GM12878 (cell line): Measurements from ENCODE around the gene CD14. TPM values are rescaled to one million over a fixed set of nuclear protein-coding genes. Genes with fewer than 3 reads are reported as not detected.

Experiments
- ATAC-seq: fragments of 200-7000 bp; cut with Tn5 transposase; 3 replicates; pipeline ENCODE4 v1.9.1; 2020; ENCODE audit warnings: mild to moderate bottlenecking, moderate library complexity
- BruUV-seq: library from RNA; stranded (reverse); fragments of 400-500 nt; replicated peaks from 2 replicates; lab custom pipeline; 2021; lab: Mats Ljungman, UMichigan
- CTCF ChIA-PET: fragments of 300-600 bp; sonication (Branson Sonifier 250); formaldehyde crosslinking; extraction: SDS; loops from one replicate; lab custom pipeline; 2021; ENCODE audit warnings: inconsistent platforms; lab: Yijun Ruan, JAX
- POLR2A ChIA-PET: fragments of 350-600 bp; formaldehyde crosslinking; extraction: SDS; loops from one replicate; lab custom pipeline; 2021; ENCODE audit warnings: inconsistent platforms; lab: Charles Lee
- RAD21 ChIA-PET: fragments of 300-600 bp; sonication (Branson Sonifier 250); formaldehyde crosslinking; loops from one replicate; lab custom pipeline; 2023; ENCODE audit warnings: antibody characterized with exemption; ENCODE audit not compliant: unreplicated experiment; lab: Charles Lee
- SMC1A ChIA-PET: fragments of 300-600 bp; sonication (Branson Sonifier 250); formaldehyde crosslinking; loops from one replicate; lab custom pipeline; 2023; ENCODE audit not compliant: unreplicated experiment, uncharacterized antibody; lab: Charles Lee
- DNase-seq: peaks from one replicate; pipeline ENCODE4 v3.0.0-alpha.2; 2011; ENCODE audit warnings: low read depth, low spot score
- FAIRE-seq: peaks from 3 replicates; lab custom pipeline; 2011; peaks lifted over from hg19 to GRCh38; lab: Jason Lieb, UNC
- H2AFZ ChIP-seq: 2 replicates; pipeline ENCODE4 v1.6.0; 2011; ENCODE audit warnings: low read depth, low read length, control low read depth; ENCODE audit not compliant: control insufficient read depth
- H3K27ac ChIP-seq: 2 replicates; pipeline ENCODE4 v1.5.1; 2011; ENCODE audit warnings: control low read depth; ENCODE audit not compliant: control insufficient read depth, insufficient read depth
- H3K27me3 ChIP-seq, 2 experiments: replicated peaks in 1 of 2; 2 replicates each; pipeline versions ENCODE4 v1.6.0 to v1.6.1; 2011; ENCODE audit warnings: low read length in 1 of 2; ENCODE audit not compliant: control insufficient read depth in 2 of 2, insufficient read depth in 2 of 2
- H3K36me3 ChIP-seq, 2 experiments: 2 replicates each; pipeline ENCODE4 v1.5.1; 2011; ENCODE audit warnings: low read length in 1 of 2; ENCODE audit not compliant: control insufficient read depth in 2 of 2, insufficient read depth in 2 of 2
- H3K4me1 ChIP-seq: 2 replicates; pipeline ENCODE4 v1.6.1; 2011; ENCODE audit warnings: mild to moderate bottlenecking, low read length, moderate library complexity, mixed read lengths; ENCODE audit not compliant: control insufficient read depth, insufficient read depth
- H3K4me2 ChIP-seq: 2 replicates; pipeline ENCODE4 v1.6.0; 2011; ENCODE audit warnings: control low read depth; ENCODE audit not compliant: control insufficient read depth, insufficient read depth
- H3K4me3 ChIP-seq: fragments of 200-600 bp; sonication (generic); 2 replicates; pipeline ENCODE4 v1.5.1; 2016
- H3K79me2 ChIP-seq: 2 replicates; pipeline ENCODE4 v1.6.0; 2011; ENCODE audit warnings: low read length; ENCODE audit not compliant: control insufficient read depth, insufficient read depth
- H3K9ac ChIP-seq: 2 replicates; pipeline ENCODE4 v1.8.0; 2011; ENCODE audit warnings: low read length, control low read depth, mixed read lengths; ENCODE audit not compliant: control insufficient read depth, insufficient read depth
- H3K9me3 ChIP-seq: replicated peaks from 3 replicates; pipeline ENCODE4 v1.5.1; 2011; ENCODE audit warnings: mild to moderate bottlenecking, low read length; ENCODE audit not compliant: control insufficient read depth, insufficient read depth
- H4K20me1 ChIP-seq: 2 replicates; pipeline ENCODE4 v1.6.0; 2011; ENCODE audit not compliant: control insufficient read depth, insufficient read depth
- CHD2 ChIP-seq: IDR thresholded peaks from 2 replicates; pipeline ENCODE4 v1.6.1; 2011; ENCODE audit warnings: low read depth, low read length, improper control_type of control experiment, borderline replicate concordance
- ELK1 ChIP-seq: IDR thresholded peaks from 2 replicates; pipeline ENCODE4 v1.6.1; 2012; ENCODE audit warnings: low read depth, low read length, improper control_type of control experiment
- EP300 ChIP-seq, 2 experiments: fragments of 150-350 bp in 1 of 2; IDR thresholded peaks; 2 replicates each; pipeline ENCODE4 v1.6.1; 2011 to 2012; ENCODE audit warnings: low read depth in 2 of 2, low read length in 2 of 2, borderline replicate concordance in 1 of 2, improper control_type of control experiment in 1 of 2, inconsistent platforms in 1 of 2; ENCODE audit not compliant: control insufficient read depth in 1 of 2
- ESRRA ChIP-seq: IDR thresholded peaks from 2 replicates; pipeline ENCODE4 v1.6.1; 2012; ENCODE audit warnings: mild to moderate bottlenecking, low read length, improper control_type of control experiment
- HDAC6 ChIP-seq: fragments of 200-600 bp; sonication (generic); IDR thresholded peaks from one replicate; pipeline ENCODE4 v1.8.0; 2017; ENCODE audit warnings: antibody characterized with exemption; ENCODE audit not compliant: unreplicated experiment
- HDGF ChIP-seq: fragments of 450-650 bp; IDR thresholded peaks from 2 replicates; pipeline ENCODE4 v1.6.1; 2016; ENCODE audit warnings: antibody characterized with exemption
- NR2F1 ChIP-seq: fragments of 450-650 bp; conservative IDR thresholded peaks from 2 replicates; pipeline ENCODE4 v1.6.1; 2017; ENCODE audit warnings: mild to moderate bottlenecking
- PML ChIP-seq: IDR thresholded peaks from 2 replicates; pipeline ENCODE4 v1.6.1; 2012; ENCODE audit warnings: low read length, inconsistent platforms
- SMC3 ChIP-seq: IDR thresholded peaks from 2 replicates; pipeline ENCODE4 v1.6.1; 2011; ENCODE audit warnings: low read length, improper control_type of control experiment, borderline replicate concordance
- TARDBP ChIP-seq: IDR thresholded peaks from 2 replicates; pipeline ENCODE4 v1.6.1; 2016; ENCODE audit warnings: borderline replicate concordance
- TCF12 ChIP-seq: IDR thresholded peaks from 2 replicates; pipeline ENCODE4 v1.6.1; 2011; ENCODE audit warnings: low read depth, mild to moderate bottlenecking, low read length
- WRNIP1 ChIP-seq: IDR thresholded peaks from 2 replicates; pipeline ENCODE4 v1.6.1; 2011; ENCODE audit warnings: low read depth, low read length, improper control_type of control experiment, borderline replicate concordance
- ZNF207 ChIP-seq: fragments of 450-650 bp; IDR thresholded peaks from 2 replicates; pipeline ENCODE4 v1.6.1; 2014; ENCODE audit warnings: antibody characterized with exemption, mild to moderate bottlenecking, borderline replicate concordance
- in situ Hi-C: fragments of 300-500 bp; cut with MboI; formaldehyde crosslinking; loops from 9 replicates; pipeline ENCODE4 v1.14.3; 2018; ENCODE audit warnings: mixed read lengths
- intact Hi-C: fragments of 100-400 bp; cut with micrococcal nuclease; formaldehyde crosslinking; loops from one replicate; pipeline ENCODE4 v1.14.2; 2022; ENCODE audit not compliant: unreplicated experiment
- polyA plus RNA-seq, 11 experiments: library from polyadenylated mRNA; depleted of rRNA in 4 of 11; unstranded in 6 of 11; stranded (reverse) in 5 of 11; fragments of >200 nt; fragmentation: Nextera tagmentation in 4 of 11; fragmentation: Illumina TruSeq in 1 of 11; extraction: Ambion mirVana in 4 of 11; extraction: Trizol in 1 of 11; gene quantifications; 1 replicate in 1 of 11; 2 replicates in 10 of 11; pipeline versions ENCODE4 v1.2.1 to v1.2.3, GENCODE V29; 2011 to 2016; ENCODE audit warnings: inconsistent platforms in 2 of 11, missing spikeins in 2 of 11, low read depth in 1 of 11
- total RNA-seq, 4 experiments: library from RNA; depleted of rRNA in 3 of 4; stranded (reverse); fragments of >200 nt in 3 of 4; fragmentation: Illumina TruSeq in 1 of 4; extraction: Trizol in 1 of 4; gene quantifications; 2 replicates each; pipeline versions ENCODE4 v1.2.1 to v1.2.3, GENCODE V29; 2013 to 2021

CD14 gene
- total and polyA plus RNA-seq, 10 of the 15 experiments (the other 5 are each of a cell fraction or from before 2014, with no cell fraction given): 0.09 to 0.72 (median 0.18) TPM; not detected in 5

GRCh38 chr5:140600096-140600495, 32.9 kb downstream of the CD14 start:
- in situ Hi-C loops: no loop called here
- TF ChIP-seq ZNF207: no peak
- no peak for TF ChIP-seq TARDBP
- TF ChIP-seq CHD2: no peak
- no peak for TF ChIP-seq EP300 (IDR thresholded peaks at IDR 0.05; ENCODE audit: borderline replicate concordance in 1 of 2, control insufficient read depth in 1 of 2, low read depth in 2 of 2, low read length in 2 of 2)
- no peak for TF ChIP-seq ESRRA
- no peak for TF ChIP-seq ELK1
- TF ChIP-seq PML: no peak
- TF ChIP-seq TCF12: no peak
- no peak for TF ChIP-seq HDGF
- no peak for TF ChIP-seq HDAC6
- TF ChIP-seq WRNIP1: no peak
- no peak for TF ChIP-seq SMC3
- no peak for TF ChIP-seq NR2F1
- ChIA-PET SMC1A (no interaction called here), CTCF (interaction anchor here (1.1 kb wide), 1 partner anchor 35 kb away, joined by 5 read pairs; no protein-coding TSS in a partner anchor), RAD21 (no interaction called here), POLR2A (no interaction called here)
- no peaks in the 10 kb centered on the region for H3K36me3 ChIP-seq
- H4K20me1 ChIP-seq: no peaks in the 10 kb centered on the region
- no peaks in the 10 kb centered on the region for H3K79me2 ChIP-seq
- H3K4me3 ChIP-seq: no peak overlapping the region
- no peak overlapping the region for H2AFZ ChIP-seq
- ATAC-seq (no peak), FAIRE-seq (no peak), DNase-seq (no peak)
- no peak overlapping the region for H3K9ac ChIP-seq
- intact Hi-C loops: no loop called here
- H3K27ac ChIP-seq: no peak overlapping the region
- no peaks in the 10 kb centered on the region for H3K27me3 ChIP-seq
- H3K9me3 ChIP-seq: no peaks in the 10 kb centered on the region
- H3K4me2 ChIP-seq: no peak overlapping the region
- H3K4me1 ChIP-seq: no peaks in the 10 kb centered on the region
- BruUV-seq: no TSS peak
